GM21447 (cell line): Measurements from ENCODE around the gene RAP2A.

ENCODE experiments used
- ATAC-seq: cut with Tn5 transposase; IDR thresholded peaks from one replicate; pipeline ENCODE4 v1.9.1; 2021; ENCODE audit not compliant: unreplicated experiment

The RAP2A gene

DNA sequence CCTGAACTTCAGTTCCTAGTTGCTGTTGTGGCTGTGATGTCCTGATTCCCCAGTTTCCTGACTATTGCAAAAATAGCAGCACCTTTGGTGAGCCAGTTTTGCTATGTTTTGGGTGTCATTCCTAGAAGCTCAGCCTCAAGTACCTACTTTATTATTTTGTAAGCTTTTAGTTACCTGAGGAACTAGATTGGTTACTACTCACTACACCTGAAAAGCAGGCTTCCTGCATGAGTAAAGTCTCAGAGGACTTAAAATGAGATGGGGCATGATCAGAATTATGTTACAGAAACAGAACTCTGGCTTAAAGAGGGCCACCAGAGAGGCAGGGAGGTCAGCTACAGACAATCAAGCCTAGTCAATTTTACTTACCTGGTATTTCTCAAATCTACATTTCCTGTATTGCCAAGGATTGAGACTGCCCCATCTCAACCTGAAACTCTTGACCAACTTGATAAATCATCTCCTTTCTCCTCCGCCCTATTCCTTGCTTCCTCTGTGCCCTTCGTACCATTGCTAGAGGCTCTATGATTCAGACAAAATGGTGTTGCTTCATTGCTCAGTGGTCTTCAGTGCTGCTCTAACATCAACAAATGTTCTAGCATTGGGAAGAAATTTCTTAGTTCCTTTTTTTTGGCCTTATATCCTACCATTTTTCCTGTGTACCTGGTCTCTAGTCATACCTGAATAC, 58.9 kb downstream of the RAP2A start:
- ATAC-seq = no peak

DNA sequence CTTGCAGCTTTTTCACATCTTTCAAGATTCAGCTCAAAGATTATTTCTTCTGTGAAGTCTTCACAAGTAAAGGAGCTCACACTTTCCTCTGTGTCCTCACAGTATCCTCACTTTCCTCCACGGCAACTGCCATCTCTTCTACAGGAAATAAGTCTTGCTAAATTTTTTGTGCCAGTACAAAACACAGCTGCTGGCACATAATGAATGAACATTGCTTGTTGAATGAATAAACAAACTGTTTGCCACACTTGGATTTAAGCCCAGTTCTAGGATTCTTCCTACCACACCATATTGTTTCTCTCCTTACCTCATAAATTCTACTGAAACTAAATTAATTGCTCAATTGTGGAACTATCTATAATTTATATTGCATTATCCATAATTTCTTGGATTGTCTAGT, 59.5 kb downstream of the RAP2A start:
- no peak for ATAC-seq

DNA sequence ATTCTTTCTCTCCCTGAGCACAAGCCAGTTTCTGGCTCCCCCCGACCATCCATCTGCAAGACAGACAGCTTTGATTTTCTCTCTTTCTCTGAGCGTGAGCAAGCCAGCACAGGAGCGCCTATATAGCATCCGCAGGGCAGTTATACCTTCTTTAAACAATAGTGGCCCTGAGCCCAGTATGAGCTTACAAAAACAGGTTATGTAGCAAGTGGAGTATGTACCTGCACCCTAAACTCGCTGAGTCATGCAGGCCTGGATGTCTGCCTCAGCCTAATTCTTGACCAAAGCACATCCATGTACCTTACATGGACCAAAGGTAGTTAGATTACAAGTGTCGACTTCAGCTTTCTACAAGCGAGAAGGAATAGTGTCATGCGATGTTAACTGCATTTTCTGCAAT, 61.7 kb downstream of the RAP2A start:
- ATAC-seq = no peak

DNA sequence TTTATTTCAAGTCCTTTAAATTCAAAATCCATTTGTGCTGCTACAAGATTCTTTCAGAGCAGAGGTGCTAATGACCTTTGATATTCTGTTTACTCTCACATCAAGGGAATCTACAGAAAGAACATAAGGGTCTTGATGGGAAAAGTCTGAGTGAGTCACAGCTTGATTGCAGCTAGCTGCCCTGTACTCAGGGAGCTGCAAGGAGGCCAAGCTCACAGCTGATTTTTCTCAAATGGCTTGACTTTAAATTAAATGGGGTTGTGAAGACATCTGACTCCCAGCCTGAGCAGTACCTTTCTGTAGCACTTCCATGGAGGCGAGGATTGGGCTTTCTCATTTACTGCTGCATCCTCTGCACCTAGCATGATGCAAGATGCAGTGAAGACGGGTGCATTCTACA, 62.5 kb downstream of the RAP2A start:
- no peak for ATAC-seq

DNA sequence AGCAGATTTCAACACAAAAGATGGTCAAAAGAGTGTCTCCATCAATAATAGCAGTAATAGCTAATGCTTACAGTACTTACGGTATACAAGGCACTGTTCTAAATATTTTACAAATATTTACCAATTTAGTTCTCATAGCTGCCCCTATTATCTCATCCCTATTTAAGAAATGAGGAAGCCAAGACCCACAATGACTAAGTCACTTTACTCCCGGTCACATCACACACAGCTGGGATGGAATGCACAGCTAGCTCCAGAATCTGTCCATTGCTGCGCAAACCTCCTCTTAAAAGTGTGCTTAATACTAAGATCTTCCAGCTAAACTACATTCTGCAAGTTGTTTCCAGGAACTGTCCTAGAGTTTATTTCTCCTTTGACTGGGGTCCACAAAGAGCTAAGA, 63.4 kb downstream of the RAP2A start:
- ATAC-seq = no peak

DNA sequence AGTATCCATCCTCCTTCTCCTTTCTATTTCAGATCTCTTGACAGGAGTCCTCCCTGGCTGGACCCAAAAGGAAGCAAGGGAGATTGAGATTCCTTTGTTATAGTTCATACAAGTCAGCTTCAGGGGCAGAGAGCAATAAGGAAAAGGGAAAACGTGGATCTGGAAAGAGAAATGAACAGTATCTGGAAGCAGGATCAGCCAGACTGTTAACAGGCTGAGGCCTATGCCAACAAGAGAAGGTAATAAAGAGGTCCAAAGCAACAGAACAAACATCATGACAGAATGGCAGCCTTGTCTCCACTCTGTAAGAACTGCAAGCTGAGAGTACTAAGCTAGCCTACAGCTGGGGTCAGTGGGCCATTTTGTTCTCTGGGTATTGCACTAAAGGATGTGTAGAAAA, 64.5 kb downstream of the RAP2A start:
- no peak for ATAC-seq

DNA sequence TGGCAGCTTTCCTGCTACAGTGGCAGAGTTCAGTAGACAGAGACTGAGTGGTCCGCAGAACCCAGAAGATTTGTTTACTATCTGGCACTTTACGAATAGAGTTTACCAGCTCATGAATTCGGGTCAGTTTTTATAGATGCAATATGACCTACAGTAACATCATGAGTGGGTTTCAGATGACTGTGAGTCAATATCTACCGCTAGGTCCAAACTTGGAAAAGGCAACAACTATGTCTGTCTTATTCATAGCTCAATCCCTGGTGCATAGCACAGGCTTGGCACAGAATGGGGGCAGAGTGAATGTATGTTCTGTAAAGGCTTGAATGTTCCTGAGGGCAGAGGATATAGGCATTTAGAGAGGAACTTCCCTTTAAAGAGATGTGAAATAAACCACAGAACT, 65.2 kb downstream of the RAP2A start:
- ATAC-seq = no peak

DNA sequence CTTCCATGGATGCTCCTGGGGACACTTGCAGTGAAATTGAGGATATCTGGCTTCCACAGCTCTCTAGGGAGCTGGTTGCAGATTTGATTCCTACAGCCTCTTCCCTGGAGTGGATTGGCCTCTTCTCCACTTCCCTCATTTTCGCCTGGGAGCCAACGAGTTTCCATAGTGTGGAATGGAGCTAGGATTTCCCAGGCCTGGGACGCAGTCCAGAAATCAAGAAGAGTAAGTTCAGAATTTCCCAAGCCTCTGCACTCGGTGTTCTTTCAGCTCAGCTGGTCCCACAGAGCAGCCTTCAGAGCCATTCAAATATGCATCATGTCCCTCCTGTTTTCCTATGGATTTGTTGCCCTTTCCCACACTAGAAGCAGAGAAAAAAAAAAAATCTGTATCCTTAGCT, 68.2 kb downstream of the RAP2A start:
- no peak for ATAC-seq

DNA sequence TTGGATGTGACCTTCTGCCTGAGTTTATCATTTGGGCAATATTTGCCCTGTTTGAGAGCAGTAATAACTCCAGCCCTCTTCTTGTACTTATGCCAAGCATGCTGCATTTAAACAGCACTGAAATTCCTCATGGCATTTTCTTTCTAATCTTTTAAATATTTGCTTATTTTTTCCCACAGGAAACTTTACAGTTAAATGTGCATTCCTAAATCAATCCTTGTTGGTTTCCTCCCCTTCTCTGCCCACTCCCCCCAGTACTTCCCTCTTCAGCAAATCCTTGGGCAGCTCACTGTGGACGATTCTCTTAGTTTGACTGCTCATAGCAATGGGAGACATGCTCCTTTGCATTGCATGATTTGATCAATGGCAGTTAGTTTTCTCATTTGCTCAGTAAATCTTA, 68.7 kb downstream of the RAP2A start:
- ATAC-seq = no peak

DNA sequence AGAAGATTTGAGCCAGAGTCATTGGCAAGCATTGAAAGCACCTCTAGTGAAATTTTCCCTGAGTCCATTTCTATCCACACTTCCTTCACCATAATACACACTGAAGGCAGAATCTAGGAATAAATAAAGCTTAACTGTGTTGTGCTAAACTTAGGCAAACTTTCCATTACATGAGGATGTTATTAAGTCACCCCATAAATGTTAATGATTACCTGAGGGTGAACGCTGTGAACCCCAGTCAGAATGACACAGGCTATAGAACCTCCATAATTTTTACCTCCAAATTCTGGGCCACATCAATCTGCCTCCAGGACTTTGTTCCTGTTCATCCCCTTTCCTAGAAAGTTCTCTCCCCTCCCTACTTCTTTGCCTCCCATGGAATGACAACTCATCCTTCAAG, 71.0 kb downstream of the RAP2A start:
- no peak for ATAC-seq

DNA sequence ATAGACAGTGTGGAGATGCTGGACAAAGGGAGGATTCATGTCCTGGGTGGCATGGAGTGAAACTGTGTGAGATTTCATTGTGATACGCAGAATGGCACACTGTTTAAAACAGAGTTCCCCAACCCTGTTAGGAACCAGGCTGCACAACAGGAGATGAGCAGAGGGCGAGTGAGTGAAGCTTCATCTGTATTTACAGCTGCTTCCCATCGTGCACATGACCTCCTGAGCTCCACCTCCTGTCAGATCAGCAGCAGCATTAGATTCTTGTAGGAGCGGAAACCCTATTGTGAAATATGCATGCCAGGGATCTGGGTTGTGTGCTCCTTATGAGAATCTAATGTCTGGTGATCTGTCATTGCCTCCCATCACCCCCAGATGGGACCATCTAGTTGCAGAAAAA, 72.5 kb downstream of the RAP2A start:
- ATAC-seq = no peak

DNA sequence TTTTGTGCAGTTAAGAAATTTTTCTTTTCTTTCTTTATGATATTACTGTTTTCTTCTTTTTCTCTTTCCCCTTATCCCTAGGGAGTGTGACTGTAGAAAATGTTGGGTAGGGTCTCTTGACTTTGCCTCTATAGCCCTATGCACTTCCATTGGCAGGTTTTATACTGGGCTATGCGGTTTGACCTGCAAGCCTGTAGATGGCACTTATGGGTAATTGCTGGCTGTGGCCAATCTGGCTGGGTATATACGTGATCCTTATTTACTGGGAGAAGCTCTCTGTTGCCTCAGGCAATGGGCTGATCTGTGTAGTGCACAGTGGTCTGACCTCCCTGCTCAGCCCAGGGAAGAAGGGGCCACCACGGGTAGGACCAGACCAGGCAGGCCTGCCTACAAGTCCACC, 78.8 kb downstream of the RAP2A start:
- no peak for ATAC-seq

DNA sequence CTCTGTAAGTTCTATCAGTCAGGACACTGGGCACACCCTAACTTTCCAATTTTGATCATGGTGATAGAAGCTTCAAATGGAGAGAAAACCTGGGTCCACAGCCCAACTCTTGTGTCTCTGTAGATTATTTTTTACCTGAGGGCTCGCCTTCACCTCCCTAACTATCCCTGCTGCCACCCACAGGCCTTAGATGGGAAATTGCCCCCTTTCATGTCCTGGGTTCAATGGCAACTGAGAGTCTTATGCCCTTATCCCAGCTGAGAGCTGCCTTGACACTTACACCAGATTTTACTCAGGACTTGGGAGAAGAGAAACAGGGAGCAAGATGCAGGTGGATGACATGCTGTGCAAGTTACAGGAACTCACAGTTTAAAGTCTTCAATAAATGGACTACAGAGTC, 81.7 kb downstream of the RAP2A start:
- no peak for ATAC-seq

DNA sequence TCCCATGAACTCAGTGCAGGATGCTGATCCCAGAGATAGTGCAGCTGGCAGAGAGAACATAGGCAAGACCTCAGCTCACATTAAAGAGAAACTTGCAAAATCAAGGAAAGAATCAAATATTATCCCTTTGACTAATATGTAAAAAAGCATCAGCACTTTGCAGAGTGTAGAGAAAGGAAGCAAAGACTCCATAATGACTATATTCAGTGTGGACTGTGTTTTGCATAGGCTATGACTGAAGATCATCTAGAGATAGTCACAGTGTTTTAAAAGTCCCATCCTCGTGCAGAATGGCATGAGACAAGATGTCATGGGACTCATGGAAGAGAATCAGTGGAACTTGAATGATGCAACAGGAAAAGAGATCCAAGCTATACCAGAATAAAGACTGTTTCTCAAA, 84.0 kb downstream of the RAP2A start:
- no peak for ATAC-seq
